AG09309 (cell line): ENCODE results near the gene CCKAR.

Source experiments
- DNase-seq: peaks from one replicate; pipeline ENCODE4 v3.0.0-alpha.2; 2010; ENCODE audit warnings: low read depth
- H3K4me3 ChIP-seq: 2 replicates; pipeline ENCODE4 v1.5.1; 2011; ENCODE audit warnings: mild to moderate bottlenecking, low read depth, low read length, moderate library complexity; ENCODE audit not compliant: control insufficient read depth
- TF ChIP-seq, protein P1 (sequence below): IDR thresholded peaks from 2 replicates; pipeline ENCODE4 v1.5.1; 2011; ENCODE audit warnings: mild to moderate bottlenecking, low read depth, low read length, inconsistent platforms; ENCODE audit not compliant: insufficient read depth, control insufficient read depth; ENCODE audit errors: missing control alignments

The CCKAR gene

DNA sequence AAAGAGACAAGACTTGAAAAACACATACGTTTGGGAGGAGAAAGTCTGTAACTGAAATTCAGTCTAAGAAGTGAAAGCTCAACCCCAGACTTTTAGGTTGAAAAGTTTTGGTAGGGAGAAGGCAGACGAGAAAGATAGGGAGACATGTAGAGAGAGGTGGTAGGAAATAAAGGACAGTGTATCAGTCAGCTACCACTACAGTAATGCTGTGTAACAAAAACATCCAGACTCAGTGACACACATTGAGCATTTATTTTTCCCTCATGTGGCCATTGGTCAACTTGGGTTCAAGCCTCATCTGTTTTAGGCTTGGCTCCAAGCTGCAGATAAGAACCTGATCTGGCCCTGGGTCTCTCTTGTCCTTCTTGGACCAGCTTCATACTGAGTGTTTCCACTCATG, 26.9 kb downstream of the CCKAR start:
- TF ChIP-seq, protein P1, sequence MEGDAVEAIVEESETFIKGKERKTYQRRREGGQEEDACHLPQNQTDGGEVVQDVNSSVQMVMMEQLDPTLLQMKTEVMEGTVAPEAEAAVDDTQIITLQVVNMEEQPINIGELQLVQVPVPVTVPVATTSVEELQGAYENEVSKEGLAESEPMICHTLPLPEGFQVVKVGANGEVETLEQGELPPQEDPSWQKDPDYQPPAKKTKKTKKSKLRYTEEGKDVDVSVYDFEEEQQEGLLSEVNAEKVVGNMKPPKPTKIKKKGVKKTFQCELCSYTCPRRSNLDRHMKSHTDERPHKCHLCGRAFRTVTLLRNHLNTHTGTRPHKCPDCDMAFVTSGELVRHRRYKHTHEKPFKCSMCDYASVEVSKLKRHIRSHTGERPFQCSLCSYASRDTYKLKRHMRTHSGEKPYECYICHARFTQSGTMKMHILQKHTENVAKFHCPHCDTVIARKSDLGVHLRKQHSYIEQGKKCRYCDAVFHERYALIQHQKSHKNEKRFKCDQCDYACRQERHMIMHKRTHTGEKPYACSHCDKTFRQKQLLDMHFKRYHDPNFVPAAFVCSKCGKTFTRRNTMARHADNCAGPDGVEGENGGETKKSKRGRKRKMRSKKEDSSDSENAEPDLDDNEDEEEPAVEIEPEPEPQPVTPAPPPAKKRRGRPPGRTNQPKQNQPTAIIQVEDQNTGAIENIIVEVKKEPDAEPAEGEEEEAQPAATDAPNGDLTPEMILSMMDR, result no peak
- H3K4me3 ChIP-seq, result no peak overlapping the region
- no peak for DNase-seq

DNA sequence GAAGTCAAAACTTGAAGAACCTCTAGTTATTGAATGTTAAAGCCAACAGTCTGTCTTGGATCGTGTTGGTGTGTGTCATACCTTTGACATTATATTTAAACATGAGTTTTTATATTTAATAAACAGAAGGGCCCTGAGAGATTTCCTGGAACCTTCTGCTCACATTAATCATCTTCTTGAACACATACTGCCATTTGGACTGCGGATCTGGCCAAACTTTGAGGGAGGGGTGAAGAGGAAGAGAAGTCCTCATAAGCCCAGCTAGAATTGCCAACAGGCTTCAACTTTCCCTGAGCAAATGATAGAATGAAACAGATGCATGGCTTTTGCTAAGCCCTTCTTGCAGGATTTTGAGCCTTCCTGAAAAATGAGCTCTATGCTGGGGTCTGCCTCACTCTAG, 27.4 kb downstream of the CCKAR start:
- no peak overlapping the region for H3K4me3 ChIP-seq
- DNase-seq, result no peak
- TF ChIP-seq, protein P1, result no peak

DNA sequence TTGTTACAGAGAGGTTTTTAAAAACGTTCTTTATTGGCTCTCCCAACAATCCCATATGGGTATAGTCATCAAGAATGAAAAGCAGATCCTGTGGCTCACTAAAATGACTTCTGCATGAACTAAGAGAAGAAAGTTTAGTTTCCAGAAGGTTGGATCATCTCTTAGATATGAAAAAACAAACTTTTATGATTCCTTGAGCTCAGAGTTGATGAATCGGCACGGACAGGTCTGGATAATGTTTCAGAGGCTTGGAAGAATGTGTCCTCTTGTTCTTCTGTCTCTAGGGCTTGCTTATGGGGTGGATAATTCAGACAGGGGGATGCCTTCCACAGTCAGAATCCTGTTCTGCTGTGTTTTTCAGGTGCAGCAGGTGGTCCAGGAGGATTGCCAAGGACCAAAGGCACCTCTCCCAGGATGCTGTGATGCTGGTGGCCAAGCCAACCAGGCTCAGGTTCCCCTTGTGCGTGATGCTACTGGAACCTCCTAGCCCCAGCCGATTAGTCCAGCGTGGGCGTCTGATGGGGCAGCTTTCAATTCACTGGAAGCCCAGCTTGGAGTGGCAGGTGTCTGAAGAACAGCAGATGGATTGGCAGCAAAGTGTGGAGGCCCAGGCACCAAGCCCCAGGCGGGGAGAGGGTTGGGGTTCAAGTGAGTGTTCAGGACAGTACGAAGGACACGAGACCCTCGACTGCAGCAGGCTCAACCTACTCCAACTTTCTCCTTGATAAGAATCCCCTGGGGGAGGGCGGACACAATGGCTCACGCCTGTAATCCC, 30.3 kb downstream of the CCKAR start:
- H3K4me3 ChIP-seq, result no peak overlapping the region

DNA sequence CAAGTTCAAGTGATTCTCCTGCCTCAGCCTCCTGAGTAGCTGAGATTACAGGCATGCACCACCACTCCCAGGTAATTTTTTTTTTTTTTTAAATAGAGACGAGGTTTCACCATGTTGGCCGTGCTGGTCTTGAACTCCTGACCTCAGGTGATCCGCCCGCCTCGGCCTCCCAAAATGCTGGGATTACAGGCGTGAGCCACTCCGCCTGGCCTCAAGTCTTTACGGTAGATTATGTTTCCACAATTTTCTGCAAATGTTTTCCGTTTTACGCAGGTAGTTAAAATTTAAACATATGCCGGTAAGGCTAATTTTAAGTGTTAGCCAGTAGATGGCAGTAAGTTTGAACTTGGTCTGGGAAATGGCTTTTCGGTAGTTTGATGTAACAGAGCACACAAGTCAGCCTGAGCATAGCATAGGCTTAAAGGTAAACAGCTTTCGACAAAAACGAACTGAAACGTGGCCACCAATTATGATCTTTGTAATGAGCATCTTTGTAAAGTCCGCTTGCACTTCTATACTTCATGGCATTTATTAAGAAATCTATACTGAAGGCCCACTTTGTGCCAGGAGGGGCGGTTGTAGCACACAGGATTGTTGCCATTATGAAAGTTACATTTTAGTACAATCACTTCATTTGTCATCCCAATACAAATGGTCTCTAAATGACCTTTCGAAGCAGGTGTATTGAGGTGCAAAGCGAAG, 31.1 kb downstream of the CCKAR start:
- TF ChIP-seq, protein P1, result peak; percentile 61
- peak; percentile 67 for DNase-seq
- no peak overlapping the region for H3K4me3 ChIP-seq

More for the DNA sequence above, 30.3 kb downstream of the CCKAR start:
- TF ChIP-seq, protein P1, result no peak
- peak; percentile 62 for DNase-seq

DNA sequence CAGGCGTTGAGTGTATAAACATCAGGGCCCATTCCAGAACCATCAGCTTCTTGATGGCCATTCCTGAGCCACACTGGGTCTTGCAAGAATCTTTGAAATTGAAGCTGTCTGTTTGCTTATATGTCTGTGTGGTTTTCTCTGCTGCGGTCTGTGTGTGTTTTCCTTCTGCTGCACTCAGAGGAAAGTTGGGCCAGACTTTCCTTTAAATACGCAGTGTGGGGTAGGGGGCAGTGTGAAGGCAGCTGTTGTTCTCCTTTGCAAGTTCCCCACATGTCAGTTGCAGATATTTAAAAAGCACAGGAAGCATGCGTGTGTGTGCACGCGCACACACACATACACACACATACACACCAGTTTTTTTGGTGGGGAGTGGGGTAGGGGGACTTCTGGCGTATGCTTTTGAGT, 32.1 kb downstream of the CCKAR start:
- H3K4me3 ChIP-seq, result no peak overlapping the region
- TF ChIP-seq, protein P1, result no peak
- peak; percentile 17 for DNase-seq

DNA sequence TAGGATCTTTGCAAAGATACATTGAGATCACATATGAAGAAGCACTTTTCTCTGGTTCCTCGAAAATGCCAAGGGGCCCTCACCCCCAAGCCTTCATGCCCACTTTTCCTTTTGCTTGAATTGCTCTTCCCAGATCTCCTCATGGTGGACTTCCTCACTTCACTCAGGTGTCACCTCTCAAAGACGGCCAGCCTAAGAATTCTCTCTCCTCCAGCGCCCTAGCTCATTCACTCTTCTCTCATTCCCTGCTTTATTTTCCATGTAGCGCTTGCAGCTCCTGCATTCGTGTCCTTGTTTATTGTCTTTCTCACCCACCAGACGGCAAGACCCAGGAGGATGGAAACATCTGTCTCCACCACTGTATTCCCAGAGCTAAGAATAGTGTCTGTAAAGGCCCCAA, 32.9 kb downstream of the CCKAR start:
- no peak overlapping the region for H3K4me3 ChIP-seq
- TF ChIP-seq, protein P1, result no peak
- DNase-seq, result no peak
